ENCODE measurements around the gene CRYBG3.

Gene CRYBG3

DNA sequence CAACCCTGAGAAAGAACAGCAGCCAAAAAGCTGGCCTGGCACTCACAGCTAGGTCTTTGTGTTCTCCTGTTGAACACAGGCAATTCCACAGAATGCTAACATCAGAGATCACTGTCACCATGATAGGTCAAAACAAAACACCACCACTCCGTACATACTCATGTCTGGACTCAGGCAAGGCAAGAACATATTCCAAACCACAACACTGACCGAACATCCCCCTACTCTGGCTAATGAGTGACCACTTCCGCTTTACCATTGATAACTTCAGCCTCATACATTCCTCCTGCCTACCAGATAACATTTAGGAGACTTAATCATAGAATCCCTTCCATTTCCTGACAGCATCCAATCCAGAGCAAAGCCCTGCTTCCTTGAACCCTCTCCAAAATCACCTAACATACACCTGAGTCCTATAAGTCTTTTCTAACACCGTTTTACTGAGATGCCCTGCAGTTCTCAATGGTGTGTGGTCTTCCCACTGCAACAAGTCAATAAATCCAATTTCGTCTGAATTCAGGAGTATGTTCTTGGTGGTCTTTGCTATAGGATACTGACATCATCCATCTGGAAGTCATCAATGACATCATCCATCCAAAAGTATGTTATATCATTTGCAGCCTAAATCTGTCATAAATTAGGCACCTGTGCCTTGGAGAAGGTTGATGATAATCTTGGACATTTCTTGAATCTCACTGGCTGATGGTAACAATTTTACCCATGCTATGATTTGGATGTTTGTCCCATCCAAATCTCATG is 126.7 kb downstream of the CRYBG3 start:
- DNase-seq (ENCODE audit: low spot score) = no peak

DNA sequence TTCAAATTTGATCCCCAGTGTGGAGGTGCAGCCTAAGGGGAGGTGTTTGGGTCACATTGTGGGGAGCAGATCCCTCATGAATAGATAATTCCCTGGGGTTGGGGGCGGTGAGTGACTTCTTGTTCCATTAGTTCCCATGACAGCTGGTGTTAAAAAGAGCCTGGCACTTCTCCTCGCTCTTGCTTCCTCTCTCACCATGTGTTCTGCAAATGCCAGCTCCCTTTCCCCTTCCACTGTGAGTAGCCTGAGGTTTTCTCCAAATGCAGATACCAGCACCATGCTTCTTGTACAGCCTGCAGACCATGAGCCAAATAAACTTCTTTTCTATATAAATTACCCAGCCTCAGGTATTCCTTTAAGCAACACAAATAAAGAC is 127.3 kb downstream of the CRYBG3 start:
- DNase-seq (ENCODE audit: low spot score) = no peak

DNA sequence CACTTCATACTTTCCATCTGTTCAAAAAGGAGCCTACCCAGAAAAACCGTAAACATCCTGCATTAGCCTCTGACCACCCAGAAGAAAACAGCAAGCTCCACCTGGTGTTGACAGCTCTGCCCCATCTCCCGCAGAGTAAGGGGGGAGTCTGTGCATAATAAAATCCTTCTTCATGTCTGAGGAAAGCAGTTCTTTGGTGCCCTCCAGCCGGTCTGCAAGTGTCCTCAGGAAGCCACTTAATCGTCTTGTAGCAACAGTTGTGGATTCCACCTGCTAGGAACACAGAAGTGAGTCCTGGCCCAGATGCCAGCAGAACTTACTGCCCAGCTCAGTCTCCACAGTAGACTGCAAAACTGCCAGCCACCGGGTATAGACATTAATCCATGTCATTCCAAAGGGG is 127.9 kb downstream of the CRYBG3 start:
- DNase-seq (ENCODE audit: low spot score) = no peak

DNA sequence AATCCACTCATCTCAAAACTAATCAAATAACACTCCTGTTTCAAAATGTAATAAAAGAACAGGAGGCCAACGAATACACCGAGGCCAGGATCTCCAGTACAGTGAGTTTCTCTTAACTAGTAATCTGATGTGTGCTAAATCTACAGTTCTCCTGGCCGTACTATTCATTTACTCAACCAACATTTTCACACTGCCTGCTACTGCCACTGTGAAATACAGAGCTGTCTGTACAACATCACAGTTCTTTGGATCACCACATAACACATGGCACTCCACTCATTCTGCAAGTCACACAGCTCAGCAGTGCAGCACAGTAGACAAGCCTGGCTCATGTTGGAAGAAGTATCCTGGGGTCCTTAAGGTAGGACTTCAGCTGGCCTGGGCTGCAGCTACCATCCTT is 128.5 kb downstream of the CRYBG3 start:
- no peak for DNase-seq (ENCODE audit: low spot score)

DNA sequence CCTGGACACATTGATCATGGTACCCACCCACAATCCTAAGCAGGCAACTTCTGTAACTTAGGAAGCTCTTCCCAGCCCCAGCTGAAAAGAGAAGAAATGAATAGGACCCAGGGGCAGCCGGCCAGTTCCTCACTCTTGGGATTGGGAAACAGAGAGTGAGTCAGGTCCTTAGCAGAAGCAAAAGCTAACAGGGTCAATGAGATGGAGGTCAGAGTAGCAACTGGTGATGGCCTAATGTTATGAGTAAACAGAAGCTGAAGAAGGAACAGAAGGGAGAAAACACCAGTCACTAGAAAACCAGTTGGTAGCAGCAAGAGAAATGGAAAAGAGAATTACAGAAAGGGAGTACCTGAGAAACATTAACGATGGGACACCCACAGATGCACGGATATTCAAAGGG is 130.5 kb downstream of the CRYBG3 start:
- DNase-seq (ENCODE audit: low spot score) = no peak

DNA sequence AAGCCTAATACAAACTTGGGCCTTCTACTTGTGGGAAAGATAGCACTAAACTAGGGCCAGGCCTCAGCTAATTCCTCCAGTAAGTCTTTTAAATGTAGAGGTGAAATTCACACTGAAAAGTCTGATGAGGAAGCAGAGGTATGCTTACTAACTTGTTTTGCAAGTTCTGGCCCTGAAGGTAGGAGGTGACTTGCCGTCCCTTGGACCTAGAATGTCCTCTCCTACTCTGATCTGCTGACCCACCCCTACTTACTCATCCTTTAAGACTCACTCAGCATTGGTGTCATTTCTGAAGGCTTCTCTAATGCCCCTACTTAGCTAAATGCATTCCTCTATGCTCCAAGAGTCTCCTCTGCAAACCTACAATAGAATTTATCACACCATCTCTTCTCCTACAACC is 131.1 kb downstream of the CRYBG3 start:
- DNase-seq (ENCODE audit: low spot score) = no peak

DNA sequence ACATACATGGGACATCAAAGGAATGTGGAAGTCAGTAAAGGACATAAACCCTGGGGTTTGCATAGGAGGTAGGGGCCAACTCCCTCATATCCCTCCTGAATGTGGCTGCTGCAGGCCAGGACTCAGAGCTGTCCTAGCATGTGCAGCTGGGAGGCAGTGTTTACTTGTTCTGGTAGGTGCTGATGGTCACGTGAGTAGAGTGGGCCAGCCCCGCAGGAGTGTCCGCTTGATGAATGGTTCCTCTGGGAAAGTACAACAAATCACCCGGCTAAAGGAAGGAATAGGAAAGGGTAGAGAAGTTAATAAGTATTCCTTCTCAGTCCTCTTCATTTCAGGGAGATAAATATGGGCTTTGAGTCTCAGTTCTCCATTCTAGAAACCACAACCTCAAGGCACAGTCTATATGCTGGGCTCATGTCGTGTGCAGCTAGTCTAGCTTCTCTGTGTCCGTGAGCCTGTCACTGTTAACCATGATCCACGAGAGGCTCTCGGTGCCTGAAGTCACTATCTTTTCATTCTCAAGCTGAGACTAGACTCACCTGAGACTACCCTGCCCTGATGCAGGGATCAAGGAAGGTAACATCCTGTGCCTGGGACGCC is 132.5 kb downstream of the CRYBG3 start:
- no peak for DNase-seq (ENCODE audit: low spot score)

DNA sequence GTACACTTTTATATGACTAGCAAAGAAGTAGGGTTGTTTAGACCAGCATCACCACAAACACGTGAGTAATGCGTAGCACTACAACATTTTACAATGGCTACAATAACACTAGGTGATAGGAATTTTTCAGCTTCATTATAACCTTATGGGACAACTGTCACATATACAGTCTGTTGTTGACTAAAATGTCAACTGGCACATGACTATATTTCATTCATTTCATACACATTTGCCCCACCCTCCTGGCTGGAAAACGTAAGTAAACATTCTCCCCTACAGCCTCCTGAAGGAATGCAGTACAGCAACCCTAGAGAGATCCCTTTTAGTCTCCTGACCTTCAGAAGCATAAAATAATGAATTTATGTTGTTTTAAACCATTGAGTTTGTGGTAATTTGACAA is 134.2 kb downstream of the CRYBG3 start:
- DNase-seq (ENCODE audit: low spot score) = no peak

DNA sequence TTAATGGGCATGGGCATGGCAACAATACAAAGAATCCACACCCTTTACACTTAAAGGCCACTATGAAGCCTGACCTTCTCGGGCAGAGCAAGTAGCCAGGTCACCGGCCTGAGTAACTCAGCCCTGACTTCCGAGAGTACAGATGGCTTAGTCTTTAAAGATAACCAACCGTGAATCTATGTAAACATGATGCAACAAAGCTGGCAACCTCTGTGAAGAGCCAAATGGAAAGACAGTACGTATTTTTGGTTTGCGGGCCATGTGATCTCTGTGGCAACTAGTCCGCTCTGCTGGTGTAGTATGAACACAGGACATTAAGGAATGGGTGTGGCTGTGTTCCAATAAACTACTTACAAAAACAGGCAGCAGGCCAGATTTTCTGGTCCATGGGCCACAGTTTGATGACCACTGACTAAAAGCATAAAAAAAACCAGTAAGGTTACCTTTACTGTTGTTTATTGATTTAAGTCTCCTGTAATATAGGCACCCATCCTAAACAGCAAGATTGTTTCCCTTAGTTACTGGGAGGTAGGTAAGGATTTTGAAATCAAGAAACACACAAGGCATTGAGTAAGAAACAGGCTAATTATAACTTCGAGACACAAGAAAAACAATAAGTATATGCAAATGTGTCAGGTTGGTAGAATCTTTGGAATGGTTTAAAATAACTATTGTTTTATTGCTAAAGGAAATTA is 136.0 kb downstream of the CRYBG3 start:
- no peak for DNase-seq (ENCODE audit: low spot score)

DNA sequence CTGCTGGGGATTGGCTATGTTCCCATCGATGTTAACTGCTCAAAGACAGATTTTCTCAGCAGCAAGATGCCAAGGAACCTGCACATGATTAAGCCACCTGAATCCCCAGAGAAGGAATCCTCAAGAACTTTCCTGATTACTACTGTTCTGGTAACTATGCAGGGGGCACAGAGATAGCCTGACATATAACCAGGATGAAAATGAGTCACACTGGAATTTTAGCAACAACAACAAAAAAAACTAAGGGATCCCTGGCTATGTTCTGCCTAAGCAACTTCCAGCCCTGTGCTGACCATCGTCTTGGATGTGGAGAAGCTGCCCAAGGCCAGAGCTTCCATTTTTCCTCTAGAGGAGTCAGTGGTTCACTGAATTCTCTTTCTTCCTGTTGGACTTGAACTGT is 136.6 kb downstream of the CRYBG3 start:
- DNase-seq (ENCODE audit: low spot score) = no peak

DNA sequence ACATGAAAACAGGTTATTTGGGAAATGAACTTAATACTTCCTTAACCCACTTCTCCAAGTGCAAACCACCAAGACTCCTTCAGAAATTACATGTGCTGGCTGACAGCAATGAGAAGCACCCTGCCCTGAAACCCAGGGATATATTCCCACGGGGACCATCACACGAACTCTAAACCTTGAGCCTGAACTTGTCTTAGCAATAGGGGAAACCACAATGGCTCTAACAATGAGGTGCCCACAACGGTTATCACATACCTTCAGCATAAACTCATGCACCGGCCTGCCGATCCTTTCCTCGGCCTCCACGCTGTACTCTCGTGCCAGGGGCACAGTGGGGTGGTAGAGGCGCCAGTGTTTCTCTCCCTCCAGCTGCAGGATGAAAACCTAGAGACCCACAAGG is 137.0 kb downstream of the CRYBG3 start:
- DNase-seq (ENCODE audit: low spot score) = no peak

DNA sequence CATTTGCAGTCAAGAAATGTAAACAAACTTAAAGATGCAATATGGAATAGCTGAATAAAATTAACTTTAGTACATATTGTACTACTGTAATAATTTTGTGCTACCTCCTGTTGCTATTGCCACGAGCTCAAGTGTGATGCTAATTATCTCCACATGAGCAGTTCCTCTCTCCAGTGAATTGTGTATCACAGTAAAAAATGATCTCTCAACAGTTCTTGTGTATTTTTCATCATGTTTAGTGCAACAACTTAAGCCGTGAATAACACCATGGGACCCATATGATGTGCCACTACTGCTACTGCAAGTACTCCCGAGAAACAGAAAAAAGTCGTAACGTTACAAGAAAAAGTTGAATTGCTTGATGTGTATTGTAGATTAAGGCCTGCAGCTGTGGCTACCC is 138.1 kb downstream of the CRYBG3 start:
- DNase-seq (ENCODE audit: low spot score) = no peak

DNA sequence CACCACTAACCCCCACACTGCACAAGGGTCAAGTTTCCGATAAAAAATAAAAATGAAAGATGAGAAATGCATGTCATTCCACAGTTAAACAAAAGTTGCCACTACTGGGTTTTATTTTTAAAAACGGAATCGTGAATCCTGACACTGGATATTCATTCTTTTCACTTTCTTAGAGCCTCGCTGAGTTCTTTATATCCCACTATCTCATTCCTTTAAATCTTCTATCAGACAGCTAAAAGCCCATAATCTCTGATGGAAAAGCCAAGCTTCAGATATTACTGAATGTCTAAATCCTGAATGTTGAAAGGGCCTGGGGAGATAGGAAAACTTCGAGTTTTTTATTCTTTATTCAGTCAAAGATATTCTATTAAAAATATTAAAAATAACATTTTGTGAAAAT is 138.7 kb downstream of the CRYBG3 start:
- DNase-seq (ENCODE audit: low spot score) = no peak

DNA sequence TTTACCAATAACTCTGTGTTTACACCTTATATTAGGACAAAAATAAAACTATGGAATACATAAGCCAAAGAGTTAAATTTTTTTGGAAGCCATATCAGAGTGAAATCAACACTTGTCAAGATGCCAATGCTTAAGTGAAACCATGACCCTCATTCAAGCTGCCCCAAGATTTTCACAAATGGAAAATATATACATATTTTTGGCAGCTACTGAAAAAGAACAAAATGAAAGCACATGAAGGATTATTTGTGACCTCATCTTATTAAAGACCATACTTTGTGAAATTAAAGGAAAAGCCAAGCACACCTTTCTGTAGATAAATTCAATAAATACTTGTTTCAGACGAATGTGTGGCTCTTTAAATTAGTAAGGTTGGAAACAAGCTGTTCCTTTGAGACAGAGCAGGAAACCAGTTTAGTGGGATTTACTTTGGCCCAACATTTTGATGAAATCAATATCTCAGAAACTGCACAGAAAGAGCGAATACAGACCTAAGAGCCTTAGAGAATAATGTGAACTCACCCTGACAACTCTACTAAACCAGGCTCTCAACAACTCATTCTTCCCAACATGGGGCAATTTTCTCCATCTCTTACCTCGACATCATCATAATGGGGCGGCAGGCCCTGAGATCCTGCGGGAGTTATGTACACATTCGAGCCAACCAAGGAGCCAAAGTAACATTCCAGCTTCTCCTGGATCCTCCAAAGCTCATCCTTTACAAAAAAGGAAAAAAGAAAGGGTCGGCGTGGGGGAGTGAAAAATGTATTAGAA is 139.4 kb downstream of the CRYBG3 start:
- DNase-seq (ENCODE audit: low spot score) = no peak

DNA sequence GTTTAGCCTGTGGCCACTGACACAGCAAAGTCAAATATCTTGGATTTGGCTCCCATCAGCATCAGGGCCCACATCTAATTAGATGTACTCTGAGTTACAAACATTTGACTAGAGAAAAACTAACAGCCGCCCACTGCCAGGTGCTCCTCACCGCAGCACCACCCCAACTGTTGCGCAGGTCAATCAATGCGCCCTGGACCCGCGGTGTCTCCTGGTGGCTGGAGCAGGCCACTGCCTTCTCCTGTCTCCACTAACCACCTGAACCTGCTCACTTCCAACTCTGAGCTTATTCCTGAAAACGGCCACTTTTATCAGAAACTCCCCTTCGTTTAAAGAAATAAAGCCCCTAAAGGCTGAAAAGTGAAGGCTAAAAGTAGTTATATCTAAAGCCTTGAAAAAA is 146.2 kb downstream of the CRYBG3 start:
- DNase-seq (ENCODE audit: low spot score) = no peak

DNA sequence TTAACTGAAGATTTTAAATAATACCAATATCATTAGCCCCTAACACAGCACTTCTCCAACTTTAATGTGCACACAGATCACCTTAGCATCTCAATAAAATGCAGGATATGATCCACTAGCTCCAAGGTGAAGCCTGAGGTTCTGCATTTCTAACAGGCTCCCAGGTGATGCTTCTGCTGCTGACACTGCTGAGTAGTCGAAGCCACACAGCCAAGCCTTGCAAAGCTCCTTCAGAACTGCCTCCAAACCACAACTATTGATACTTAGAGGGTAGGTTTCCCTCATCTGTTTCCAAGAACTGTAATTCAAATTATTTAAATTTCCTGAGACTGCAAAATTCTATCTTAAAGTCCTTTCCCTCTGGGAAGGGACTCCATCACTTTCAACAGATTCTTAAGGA is 146.6 kb downstream of the CRYBG3 start:
- DNase-seq (ENCODE audit: low spot score) = no peak

DNA sequence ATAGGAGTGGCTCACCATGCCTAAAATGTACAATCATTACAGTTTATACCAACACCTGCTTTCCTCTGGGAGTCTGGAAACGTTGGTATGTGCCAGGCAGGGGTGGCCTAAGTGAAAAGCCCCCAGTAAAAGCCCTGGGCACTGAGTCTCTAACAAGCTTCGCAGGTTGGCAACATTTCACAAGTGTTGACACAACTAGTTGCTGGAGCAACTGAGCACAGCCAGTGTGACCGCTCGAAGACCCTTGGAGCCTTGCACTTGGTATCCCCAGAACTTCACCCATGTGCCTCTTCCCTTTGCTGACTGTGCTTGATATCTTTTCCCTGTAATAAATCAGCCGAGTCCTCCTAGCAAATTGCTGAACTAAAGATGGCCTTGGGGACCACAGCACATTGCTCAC is 147.7 kb downstream of the CRYBG3 start:
- no peak for DNase-seq (ENCODE audit: low spot score)

DNA sequence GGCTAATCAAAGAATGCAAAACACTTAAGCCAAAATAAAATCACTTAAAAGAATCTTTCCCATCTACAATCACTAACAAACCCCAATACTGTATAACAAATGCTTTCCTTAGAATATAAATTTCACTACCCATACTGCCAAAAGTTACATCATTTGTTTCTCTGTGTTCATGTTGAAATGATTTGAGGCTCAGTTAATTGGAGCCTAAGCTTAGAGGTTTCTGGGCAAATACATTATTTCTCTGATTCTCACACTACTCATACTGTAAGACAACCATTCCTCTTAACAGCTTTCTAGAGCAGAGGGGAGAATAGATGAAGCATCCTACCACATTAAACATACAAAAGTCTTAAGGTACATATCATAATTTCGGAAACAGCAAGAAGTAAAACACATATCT is 148.3 kb downstream of the CRYBG3 start:
- DNase-seq (ENCODE audit: low spot score) = no peak

DNA sequence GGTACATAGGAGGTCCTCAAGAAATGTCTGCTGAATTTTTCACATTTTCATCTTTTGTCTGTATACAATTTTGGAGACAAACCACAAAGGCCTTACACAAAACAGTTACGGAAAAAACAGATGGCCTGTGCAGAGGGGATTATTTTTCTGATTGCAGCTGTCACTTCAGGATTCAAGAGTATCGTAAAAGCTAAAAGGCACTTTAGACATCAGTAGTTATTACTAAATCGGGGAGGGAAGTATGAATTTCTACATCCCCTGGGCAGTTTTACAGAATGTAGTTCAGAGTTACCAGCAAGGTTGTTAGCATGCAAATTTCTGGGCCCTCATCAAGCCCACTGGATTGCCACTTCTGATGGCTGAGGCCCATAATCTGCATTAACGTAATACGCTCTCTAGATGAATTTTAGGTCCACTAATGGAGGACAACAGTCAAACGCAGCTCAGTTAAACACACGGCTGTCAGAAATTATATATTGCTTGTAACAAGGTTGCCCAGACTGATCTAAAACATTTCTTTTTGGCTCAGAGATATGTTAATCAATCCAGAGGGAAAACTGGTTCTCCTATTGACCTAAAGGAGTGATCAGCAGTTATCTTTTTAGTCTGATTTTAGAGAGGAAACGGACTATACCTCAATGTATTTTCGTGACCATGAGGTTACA is 149.3 kb downstream of the CRYBG3 start:
- DNase-seq (ENCODE audit: low spot score) = no peak

DNA sequence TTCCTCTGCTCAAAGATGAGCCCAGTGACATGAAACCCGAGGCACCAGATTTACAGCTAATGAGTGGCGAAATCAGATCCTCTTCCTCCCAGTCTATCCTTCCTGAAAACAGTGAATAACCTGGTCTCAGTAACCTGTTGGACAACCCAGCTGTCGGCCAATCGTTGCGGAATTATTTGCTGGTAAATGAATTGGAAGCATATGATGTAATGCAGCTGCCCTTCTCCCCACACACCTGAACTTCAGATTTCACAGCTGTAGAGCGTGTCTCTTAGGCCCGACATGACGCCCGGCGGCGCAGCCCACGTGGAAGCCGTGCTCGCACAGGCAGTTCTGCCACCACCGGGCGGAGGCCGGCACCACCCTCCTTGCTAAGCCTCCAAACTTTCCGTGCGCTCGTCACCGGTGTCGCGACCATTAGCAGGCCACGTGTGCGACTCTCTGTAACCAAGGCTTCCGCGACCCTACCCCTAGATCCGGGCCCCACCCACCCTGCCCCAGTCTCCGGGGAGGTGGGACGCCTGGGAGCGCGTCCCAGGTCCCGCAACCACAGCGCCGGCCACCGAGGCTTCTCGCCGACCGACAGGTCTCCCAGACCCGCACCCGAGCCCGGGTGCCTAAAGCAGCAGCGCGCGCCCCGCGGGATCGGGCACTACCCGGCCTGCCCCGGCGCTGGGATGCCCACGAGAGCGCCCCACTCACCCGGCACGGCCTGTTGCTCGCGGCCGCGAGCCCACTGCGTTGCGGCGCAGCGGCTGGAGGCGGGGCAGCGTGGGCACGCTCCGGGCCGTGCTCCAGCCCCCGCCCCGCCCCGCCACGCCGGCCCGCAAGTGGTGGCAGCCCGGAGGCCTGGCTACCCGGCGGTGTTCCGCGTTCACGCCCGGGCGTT is 150.1 kb downstream of the CRYBG3 start, which contains the start of gene RIOX2:
TSS of gene RIOX2 (minus strand) at position 753 of the 889 bp plus-strand sequence. CDS start 4,838 bp downstream, outside the sequence.
- peak; percentile 15 for DNase-seq (ENCODE audit: low spot score)

DNA sequence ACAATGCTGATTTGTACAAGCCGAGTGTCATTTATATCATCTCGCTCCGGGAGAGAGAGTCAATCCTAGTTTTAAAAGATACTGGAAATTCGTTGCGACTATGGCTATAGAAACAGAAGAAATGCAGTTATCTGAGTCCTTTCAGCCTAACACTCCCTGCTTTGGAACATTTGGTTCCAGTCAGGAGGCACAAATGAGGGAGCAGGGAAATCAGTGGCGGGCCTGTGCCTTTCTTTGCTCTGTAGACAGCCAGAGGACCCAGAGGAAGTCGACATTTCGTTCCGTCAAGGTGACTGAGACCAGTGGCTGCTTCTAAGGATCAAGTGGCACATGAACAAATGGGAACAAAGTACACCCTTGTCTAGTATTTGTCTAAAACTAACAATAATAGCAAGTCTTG is 151.2 kb downstream of the CRYBG3 start:
- no peak for DNase-seq (ENCODE audit: low spot score)
